ENCODE data around the gene SPATA13. TPM values are rescaled to one million over a fixed set of nuclear protein-coding genes. Genes with fewer than 3 reads are reported as not detected.
A peak's percentile ranks its signal among the peaks of the same experiment; 100 is the strongest.

Gene SPATA13
- total RNA-seq, 3 donors from 2014 or later (not counting 1 experiment from before 2014, with no cell fraction given) = 108 to 141 (median 141) TPM

GRCh38 chr13:24267274-24267673 is 106.8 kb downstream of the SPATA13 start:
- Histone ChIP-seq H3K36me3 (ENCODE audit: control insufficient read depth, insufficient read depth, low read length) (no peaks in the 10 kb centered on the region), H3K9me3 (ENCODE audit: control insufficient read depth, insufficient read depth, low read length) (peaks cover 3% of the 10 kb centered on the region), H3K4me1 (ENCODE audit: control insufficient read depth, insufficient read depth, low read length) (peaks cover 73% of the 10 kb centered on the region), H3K4me3 (ENCODE audit: low read length) (peak overlapping the region; percentile 29), H3K27me3 (ENCODE audit: control insufficient read depth, insufficient read depth, low read length) (no peaks in the 10 kb centered on the region), H3K27ac (ENCODE audit: low read length) (peak overlapping the region; percentile 85)
- peak overlapping the region; percentile 91 for H3K4me3 Mint-ChIP-seq
- H3K4me1 Mint-ChIP-seq = peaks cover 88 to 91% of the 10 kb centered on the region in 2 donors
- DNase-seq (peak in 1 of 2 donors; percentile 84), ATAC-seq (no peak)
- peak overlapping the region; percentile 95 to 98 for H3K27ac Mint-ChIP-seq
- H3K27me3 Mint-ChIP-seq (ENCODE audit: low read depth in 2 of 2) = peaks cover 3 to 8% of the 10 kb centered on the region in 2 donors
- H3K36me3 Mint-ChIP-seq = peaks cover 8% of the 10 kb centered on the region
- intact Hi-C loops (cut with micrococcal nuclease) = loop anchor here (1.0 kb wide), 1 partner anchor 13 kb away; no protein-coding TSS in a partner anchor
- TF ChIP-seq CTCF (IDR thresholded peaks at IDR 0.05) = no peak
- 0% methylated on average over 3 of the region's 3 CpGs for WGBS (ENCODE audit: insufficient coverage)
- H3K9me3 Mint-ChIP-seq = peaks cover 2 to 3% of the 10 kb centered on the region in 2 donors

- Histone ChIP-seq H3K9me3 (ENCODE audit: control insufficient read depth, insufficient read depth, low read length) (peaks cover 3% of the 10 kb centered on the region), H3K4me1 (ENCODE audit: control insufficient read depth, insufficient read depth, low read length) (peaks cover 78% of the 10 kb centered on the region), H3K4me3 (ENCODE audit: low read length) (peak overlapping the region; percentile 29), H3K27ac (ENCODE audit: low read length) (peak overlapping the region; percentile 85), H3K27me3 (ENCODE audit: control insufficient read depth, insufficient read depth, low read length) (no peaks in the 10 kb centered on the region), H3K36me3 (ENCODE audit: control insufficient read depth, insufficient read depth, low read length) (no peaks in the 10 kb centered on the region)
- intact Hi-C loops (cut with micrococcal nuclease) = loop anchor here (1.0 kb wide), 1 partner anchor 14 kb away; no protein-coding TSS in a partner anchor
- TF ChIP-seq CTCF (IDR thresholded peaks at IDR 0.05) = no peak
- peaks cover 8% of the 10 kb centered on the region for H3K36me3 Mint-ChIP-seq
- DNase-seq = no peak
- H3K27me3 Mint-ChIP-seq (ENCODE audit: low read depth in 2 of 2) = peaks cover 3 to 8% of the 10 kb centered on the region in 2 donors
- H3K9me3 Mint-ChIP-seq = peaks cover 2 to 3% of the 10 kb centered on the region in 2 donors
- H3K4me3 Mint-ChIP-seq = peak overlapping the region; percentile 91
- H3K4me1 Mint-ChIP-seq = peaks cover 89 to 90% of the 10 kb centered on the region in 2 donors
- WGBS (ENCODE audit: insufficient coverage) = 89% methylated on average over 2 of the region's 2 CpGs
- H3K27ac Mint-ChIP-seq = peak overlapping the region; percentile 95 to 98
- ATAC-seq = no peak
Measured at GRCh38 chr13:24267801-24268200, 107.3 kb downstream of the SPATA13 start.

GRCh38 chr13:24269821-24270220 is 109.3 kb downstream of the SPATA13 start:
- peak overlapping the region; percentile 94 for H3K4me3 Mint-ChIP-seq
- peaks cover 90 to 91% of the 10 kb centered on the region in 2 donors for H3K4me1 Mint-ChIP-seq
- Histone ChIP-seq H3K4me3 (ENCODE audit: low read length) (no peak overlapping the region), H3K4me1 (ENCODE audit: control insufficient read depth, insufficient read depth, low read length) (peaks cover 81% of the 10 kb centered on the region), H3K27ac (ENCODE audit: low read length) (peak overlapping the region; percentile 96), H3K27me3 (ENCODE audit: control insufficient read depth, insufficient read depth, low read length) (no peaks in the 10 kb centered on the region), H3K36me3 (ENCODE audit: control insufficient read depth, insufficient read depth, low read length) (no peaks in the 10 kb centered on the region), H3K9me3 (ENCODE audit: control insufficient read depth, insufficient read depth, low read length) (peaks cover 3% of the 10 kb centered on the region)
- TF ChIP-seq CTCF (IDR thresholded peaks at IDR 0.05) = no peak
- peaks cover 8% of the 10 kb centered on the region for H3K36me3 Mint-ChIP-seq
- DNase-seq (no peak), ATAC-seq (no peak)
- peaks cover 3 to 8% of the 10 kb centered on the region in 2 donors for H3K27me3 Mint-ChIP-seq (ENCODE audit: low read depth in 2 of 2)
- intact Hi-C loops (cut with micrococcal nuclease) = loop anchor here (5.0 kb wide), 2 partner anchors 242 to 288 kb away; partner anchors contain the start of gene PARP4
- H3K9me3 Mint-ChIP-seq = peaks cover 2 to 3% of the 10 kb centered on the region in 2 donors
- 100% methylated on average over 2 of the region's 4 CpGs for WGBS (ENCODE audit: insufficient coverage)
- H3K27ac Mint-ChIP-seq = peak overlapping the region; percentile 95 to 98

Measured in natural killer cell (primary cell).